DND-41 (cell line): ENCODE data around the gene AP1B1.

ENCODE experiments used
- EZH2 ChIP-seq: IDR thresholded peaks from 3 replicates; pipeline ENCODE4 v1.6.1; 2012; ENCODE audit warnings: borderline replicate concordance, low read depth, mild to moderate bottlenecking, moderate library complexity, low read length, inconsistent platforms; ENCODE audit not compliant: severe bottlenecking
- TF ChIP-seq, protein P1 (sequence below): IDR thresholded peaks from 2 replicates; pipeline ENCODE4 v1.5.1; 2012; ENCODE audit warnings: borderline replicate concordance, low read length, moderate library complexity, mild to moderate bottlenecking; ENCODE audit not compliant: poor library complexity, severe bottlenecking; ENCODE audit errors: extremely low read depth

GRCh38 chr22:29308148-29308790 lies 80.1 kb downstream of the AP1B1 start:
- no peak for TF ChIP-seq EZH2
- TF ChIP-seq, protein P1, sequence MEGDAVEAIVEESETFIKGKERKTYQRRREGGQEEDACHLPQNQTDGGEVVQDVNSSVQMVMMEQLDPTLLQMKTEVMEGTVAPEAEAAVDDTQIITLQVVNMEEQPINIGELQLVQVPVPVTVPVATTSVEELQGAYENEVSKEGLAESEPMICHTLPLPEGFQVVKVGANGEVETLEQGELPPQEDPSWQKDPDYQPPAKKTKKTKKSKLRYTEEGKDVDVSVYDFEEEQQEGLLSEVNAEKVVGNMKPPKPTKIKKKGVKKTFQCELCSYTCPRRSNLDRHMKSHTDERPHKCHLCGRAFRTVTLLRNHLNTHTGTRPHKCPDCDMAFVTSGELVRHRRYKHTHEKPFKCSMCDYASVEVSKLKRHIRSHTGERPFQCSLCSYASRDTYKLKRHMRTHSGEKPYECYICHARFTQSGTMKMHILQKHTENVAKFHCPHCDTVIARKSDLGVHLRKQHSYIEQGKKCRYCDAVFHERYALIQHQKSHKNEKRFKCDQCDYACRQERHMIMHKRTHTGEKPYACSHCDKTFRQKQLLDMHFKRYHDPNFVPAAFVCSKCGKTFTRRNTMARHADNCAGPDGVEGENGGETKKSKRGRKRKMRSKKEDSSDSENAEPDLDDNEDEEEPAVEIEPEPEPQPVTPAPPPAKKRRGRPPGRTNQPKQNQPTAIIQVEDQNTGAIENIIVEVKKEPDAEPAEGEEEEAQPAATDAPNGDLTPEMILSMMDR, result no peak
